ENCODE measurements around the gene ANO1.

DNA sequence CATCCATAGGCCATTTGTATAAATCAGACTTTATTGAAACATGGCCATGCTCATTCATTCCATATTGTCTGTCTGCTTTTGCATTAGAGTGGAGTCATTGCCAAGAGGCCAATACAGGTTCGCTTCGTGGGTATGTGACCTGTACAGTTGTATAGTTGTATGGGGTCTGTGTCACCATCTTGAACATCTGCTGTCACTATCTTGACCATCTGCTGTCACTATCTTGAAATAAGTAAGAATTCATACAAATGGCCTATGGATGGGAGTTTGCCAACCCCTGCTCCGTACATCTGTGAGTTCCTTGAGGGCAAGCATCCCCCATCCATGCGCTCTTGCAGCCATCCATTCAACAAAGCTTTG, 44.4 kb upstream of the ANO1 start:
- TF ChIP-seq, protein P1, sequence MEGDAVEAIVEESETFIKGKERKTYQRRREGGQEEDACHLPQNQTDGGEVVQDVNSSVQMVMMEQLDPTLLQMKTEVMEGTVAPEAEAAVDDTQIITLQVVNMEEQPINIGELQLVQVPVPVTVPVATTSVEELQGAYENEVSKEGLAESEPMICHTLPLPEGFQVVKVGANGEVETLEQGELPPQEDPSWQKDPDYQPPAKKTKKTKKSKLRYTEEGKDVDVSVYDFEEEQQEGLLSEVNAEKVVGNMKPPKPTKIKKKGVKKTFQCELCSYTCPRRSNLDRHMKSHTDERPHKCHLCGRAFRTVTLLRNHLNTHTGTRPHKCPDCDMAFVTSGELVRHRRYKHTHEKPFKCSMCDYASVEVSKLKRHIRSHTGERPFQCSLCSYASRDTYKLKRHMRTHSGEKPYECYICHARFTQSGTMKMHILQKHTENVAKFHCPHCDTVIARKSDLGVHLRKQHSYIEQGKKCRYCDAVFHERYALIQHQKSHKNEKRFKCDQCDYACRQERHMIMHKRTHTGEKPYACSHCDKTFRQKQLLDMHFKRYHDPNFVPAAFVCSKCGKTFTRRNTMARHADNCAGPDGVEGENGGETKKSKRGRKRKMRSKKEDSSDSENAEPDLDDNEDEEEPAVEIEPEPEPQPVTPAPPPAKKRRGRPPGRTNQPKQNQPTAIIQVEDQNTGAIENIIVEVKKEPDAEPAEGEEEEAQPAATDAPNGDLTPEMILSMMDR (IDR thresholded peaks at IDR 0.05; ENCODE audit: low read length): no peak
- TF ChIP-seq EZH2 (IDR thresholded peaks at IDR 0.05; ENCODE audit: borderline replicate concordance, low read length): no peak
